Measurements from ENCODE around the gene RAI14.
A peak's percentile ranks its signal among the peaks of the same experiment; 100 is the strongest.

The RAI14 gene

GRCh38 chr5:34684281-34684979, 28.3 kb downstream of the RAI14 start:
- no peaks in the 10 kb centered on the region for H3K36me3 Mint-ChIP-seq
- no peaks in the 10 kb centered on the region for H3K9me3 Mint-ChIP-seq
- no peaks in the 10 kb centered on the region for H3K4me1 Mint-ChIP-seq
- H3K4me3 Mint-ChIP-seq = no peak overlapping the region
- no peak overlapping the region for H3K27ac Mint-ChIP-seq
- peaks cover 5% of the 10 kb centered on the region for H3K27me3 Mint-ChIP-seq

- Mint-ChIP-seq H3K9me3 (no peaks in the 10 kb centered on the region), H3K36me3 (no peaks in the 10 kb centered on the region), H3K4me1 (no peaks in the 10 kb centered on the region), H3K4me3 (no peak overlapping the region), H3K27ac (no peak overlapping the region), H3K27me3 (peaks cover 5% of the 10 kb centered on the region)
Observed at GRCh38 chr5:34684980-34685352, 28.8 kb downstream of the RAI14 start.

GRCh38 chr5:34685485-34686165, 29.5 kb downstream of the RAI14 start:
- H3K4me3 Mint-ChIP-seq = no peak overlapping the region
- no peaks in the 10 kb centered on the region for H3K4me1 Mint-ChIP-seq
- H3K36me3 Mint-ChIP-seq = no peaks in the 10 kb centered on the region
- H3K27me3 Mint-ChIP-seq = peaks cover 5% of the 10 kb centered on the region
- H3K27ac Mint-ChIP-seq = no peak overlapping the region
- H3K9me3 Mint-ChIP-seq = no peaks in the 10 kb centered on the region

GRCh38 chr5:34686762-34687268, 30.7 kb downstream of the RAI14 start:
- no peak overlapping the region for H3K4me3 Mint-ChIP-seq
- H3K27ac Mint-ChIP-seq = no peak overlapping the region
- H3K4me1 Mint-ChIP-seq = no peaks in the 10 kb centered on the region
- peaks cover 5% of the 10 kb centered on the region for H3K27me3 Mint-ChIP-seq
- no peaks in the 10 kb centered on the region for H3K9me3 Mint-ChIP-seq
- no peaks in the 10 kb centered on the region for H3K36me3 Mint-ChIP-seq

- no peak overlapping the region for H3K4me3 Mint-ChIP-seq
- H3K4me1 Mint-ChIP-seq = no peaks in the 10 kb centered on the region
- peaks cover 5% of the 10 kb centered on the region for H3K27me3 Mint-ChIP-seq
- H3K36me3 Mint-ChIP-seq = no peaks in the 10 kb centered on the region
- H3K9me3 Mint-ChIP-seq = no peaks in the 10 kb centered on the region
- no peak overlapping the region for H3K27ac Mint-ChIP-seq
Observed at GRCh38 chr5:34687269-34688011, 31.3 kb downstream of the RAI14 start.

- Mint-ChIP-seq H3K9me3 (no peaks in the 10 kb centered on the region), H3K27ac (no peak overlapping the region), H3K4me1 (no peaks in the 10 kb centered on the region), H3K36me3 (no peaks in the 10 kb centered on the region), H3K27me3 (peaks cover 5% of the 10 kb centered on the region), H3K4me3 (no peak overlapping the region)
Observed at GRCh38 chr5:34688015-34688810, 32.1 kb downstream of the RAI14 start.

GRCh38 chr5:34690301-34690700, 34.2 kb downstream of the RAI14 start:
- no peaks in the 10 kb centered on the region for H3K9me3 Mint-ChIP-seq
- peaks cover 4% of the 10 kb centered on the region for H3K27me3 Mint-ChIP-seq
- peaks cover 15% of the 10 kb centered on the region for H3K4me1 Mint-ChIP-seq
- H3K27ac Mint-ChIP-seq = no peak overlapping the region
- H3K36me3 Mint-ChIP-seq = no peaks in the 10 kb centered on the region
- H3K4me3 Mint-ChIP-seq = no peak overlapping the region

- no peaks in the 10 kb centered on the region for H3K36me3 Mint-ChIP-seq
- H3K27me3 Mint-ChIP-seq = peaks cover 2% of the 10 kb centered on the region
- no peaks in the 10 kb centered on the region for H3K9me3 Mint-ChIP-seq
- H3K27ac Mint-ChIP-seq = no peak overlapping the region
- no peak overlapping the region for H3K4me3 Mint-ChIP-seq
- peaks cover 19% of the 10 kb centered on the region for H3K4me1 Mint-ChIP-seq
Observed at GRCh38 chr5:34690898-34691297, 34.8 kb downstream of the RAI14 start.

- Mint-ChIP-seq H3K36me3 (no peaks in the 10 kb centered on the region), H3K4me3 (no peak overlapping the region), H3K4me1 (peaks cover 20% of the 10 kb centered on the region), H3K9me3 (no peaks in the 10 kb centered on the region), H3K27ac (no peak overlapping the region), H3K27me3 (peaks cover 2% of the 10 kb centered on the region)
Observed at GRCh38 chr5:34691326-34691725, 35.2 kb downstream of the RAI14 start.

GRCh38 chr5:34692786-34693185, 36.7 kb downstream of the RAI14 start:
- Mint-ChIP-seq H3K27ac (no peak overlapping the region), H3K36me3 (no peaks in the 10 kb centered on the region), H3K9me3 (no peaks in the 10 kb centered on the region), H3K4me1 (peaks cover 20% of the 10 kb centered on the region), H3K4me3 (no peak overlapping the region), H3K27me3 (peaks cover 2% of the 10 kb centered on the region)

- Mint-ChIP-seq H3K9me3 (no peaks in the 10 kb centered on the region), H3K4me3 (no peak overlapping the region), H3K4me1 (peaks cover 20% of the 10 kb centered on the region), H3K36me3 (no peaks in the 10 kb centered on the region), H3K27ac (no peak overlapping the region), H3K27me3 (no peaks in the 10 kb centered on the region)
Observed at GRCh38 chr5:34694012-34694411, 37.9 kb downstream of the RAI14 start.

- no peaks in the 10 kb centered on the region for H3K9me3 Mint-ChIP-seq
- no peaks in the 10 kb centered on the region for H3K36me3 Mint-ChIP-seq
- H3K27me3 Mint-ChIP-seq = no peaks in the 10 kb centered on the region
- peaks cover 20% of the 10 kb centered on the region for H3K4me1 Mint-ChIP-seq
- H3K27ac Mint-ChIP-seq = no peak overlapping the region
- H3K4me3 Mint-ChIP-seq = no peak overlapping the region
Observed at GRCh38 chr5:34694685-34695084, 38.6 kb downstream of the RAI14 start.

- Mint-ChIP-seq H3K27me3 (no peaks in the 10 kb centered on the region), H3K27ac (no peak overlapping the region), H3K9me3 (no peaks in the 10 kb centered on the region), H3K4me1 (peaks cover 20% of the 10 kb centered on the region), H3K36me3 (no peaks in the 10 kb centered on the region), H3K4me3 (peak overlapping the region; percentile 52)
Observed at GRCh38 chr5:34695275-34696027, 39.3 kb downstream of the RAI14 start.

- no peaks in the 10 kb centered on the region for H3K27me3 Mint-ChIP-seq
- H3K36me3 Mint-ChIP-seq = no peaks in the 10 kb centered on the region
- H3K9me3 Mint-ChIP-seq = no peaks in the 10 kb centered on the region
- no peak overlapping the region for H3K4me3 Mint-ChIP-seq
- peaks cover 20% of the 10 kb centered on the region for H3K4me1 Mint-ChIP-seq
- H3K27ac Mint-ChIP-seq = no peak overlapping the region
Observed at GRCh38 chr5:34697308-34698108, 41.4 kb downstream of the RAI14 start.
